Right lobe of liver (tissue), 6 donors: ENCODE data around the gene SRRM4. TPM values are rescaled to one million over a fixed set of nuclear protein-coding genes. Genes with fewer than 3 reads are reported as not detected.

Experiments used
- ATAC-seq, 4 donors: fragments of 200-7000 bp; cut with Tn5 transposase; one replicate each; pipeline ENCODE4 v1.9.1; 2020; ENCODE audit warnings: mild to moderate bottlenecking in 4 of 4, moderate library complexity in 4 of 4
- DNase-seq, 3 donors: peaks; one replicate each; pipeline ENCODE4 v3.0.0-alpha.2; 2020
- H3K27ac ChIP-seq, 3 donors: fragments of 200-600 bp; one replicate each; pipeline ENCODE4 v1.8.0; 2022
- H3K27me3 ChIP-seq, 2 donors: fragments of 200-600 bp; one replicate each; pipeline ENCODE4 v1.8.0; 2022
- H3K36me3 ChIP-seq, 4 donors: fragments of 200-600 bp; sonication (generic) in 1 of 4; one replicate each; pipeline versions ENCODE4 v1.5.1 to v1.8.0; 2017 to 2022; ENCODE audit warnings: control low read depth in 1 of 4
- H3K4me1 ChIP-seq, 4 donors: fragments of 200-600 bp; sonication (generic) in 1 of 4; one replicate each; pipeline versions ENCODE4 v1.5.1 to v1.8.0; 2017 to 2022; ENCODE audit warnings: control low read depth in 1 of 4
- H3K4me3 ChIP-seq, 3 donors: fragments of 200-600 bp; one replicate each; pipeline ENCODE4 v1.8.0; 2022
- H3K9me3 ChIP-seq, 4 donors: fragments of 200-600 bp; sonication (generic) in 1 of 4; one replicate each; pipeline versions ENCODE4 v1.5.1 to v1.8.0; 2017 to 2022; ENCODE audit warnings: control low read depth in 1 of 4
- POLR2A ChIP-seq: fragments of 450-650 bp; IDR thresholded peaks from one replicate; pipeline ENCODE4 v1.6.1; 2017; ENCODE audit warnings: antibody characterized with exemption, mild to moderate bottlenecking
- WGBS: methylation state at CpG from one replicate; pipeline ENCODE4 v1.1.6; 2018; ENCODE audit warnings: low coverage, low lambda C conversion rate; ENCODE audit not compliant: insufficient coverage; ENCODE audit errors: missing lambda C conversion rate; 5-methylcytosine and 5-hydroxymethylcytosine counted together
- intact Hi-C, 2 donors: fragments of 100-400 bp; cut with DNase I; formaldehyde crosslinking; loops; one replicate each; pipeline versions ENCODE4 v1.11.2 to v1.14.1; 2022
- total RNA-seq, 6 experiments: library from RNA; depleted of rRNA in 2 of 6; stranded (reverse); fragments of >200 nt in 2 of 6; fragmentation: NEBNext Ultra II Directional in 3 of 6; extraction: Animal tissue kit (Norgen Biotek cat#: 25700) in 3 of 6; gene quantifications; one replicate each; pipeline versions ENCODE4 v1.1.0 to v1.2.4, GENCODE V29; 2016 to 2023
- TF ChIP-seq, protein P1 (sequence below), 4 donors: fragments of 200-600 bp in 3 of 4; fragments of 450-650 bp in 1 of 4; IDR thresholded peaks; one replicate each; pipeline versions ENCODE4 v1.5.1 to v1.8.0; 2016 to 2022; ENCODE audit warnings: antibody characterized with exemption in 4 of 4, mild to moderate bottlenecking in 2 of 4
- donor health status: DM: no; HTN: yes; CAD: no.
- donor health status: DM: no; HTN: no; CAD: no.
- donor health status: DM: no; HTN: no; CAD: no.
- donor health status: DM: no; HTN: yes; CAD: no.
- donor health status: DM: no; HTN: yes; CAD: no.

SRRM4 gene
- total RNA-seq, 6 experiments from 2014 or later, result not detected

- H3K27me3 ChIP-seq, result no peaks in the 10 kb centered on the region
- no peaks in the 10 kb centered on the region for H3K4me1 ChIP-seq
- TF ChIP-seq POLR2A, result no peak
- TF ChIP-seq, protein P1, sequence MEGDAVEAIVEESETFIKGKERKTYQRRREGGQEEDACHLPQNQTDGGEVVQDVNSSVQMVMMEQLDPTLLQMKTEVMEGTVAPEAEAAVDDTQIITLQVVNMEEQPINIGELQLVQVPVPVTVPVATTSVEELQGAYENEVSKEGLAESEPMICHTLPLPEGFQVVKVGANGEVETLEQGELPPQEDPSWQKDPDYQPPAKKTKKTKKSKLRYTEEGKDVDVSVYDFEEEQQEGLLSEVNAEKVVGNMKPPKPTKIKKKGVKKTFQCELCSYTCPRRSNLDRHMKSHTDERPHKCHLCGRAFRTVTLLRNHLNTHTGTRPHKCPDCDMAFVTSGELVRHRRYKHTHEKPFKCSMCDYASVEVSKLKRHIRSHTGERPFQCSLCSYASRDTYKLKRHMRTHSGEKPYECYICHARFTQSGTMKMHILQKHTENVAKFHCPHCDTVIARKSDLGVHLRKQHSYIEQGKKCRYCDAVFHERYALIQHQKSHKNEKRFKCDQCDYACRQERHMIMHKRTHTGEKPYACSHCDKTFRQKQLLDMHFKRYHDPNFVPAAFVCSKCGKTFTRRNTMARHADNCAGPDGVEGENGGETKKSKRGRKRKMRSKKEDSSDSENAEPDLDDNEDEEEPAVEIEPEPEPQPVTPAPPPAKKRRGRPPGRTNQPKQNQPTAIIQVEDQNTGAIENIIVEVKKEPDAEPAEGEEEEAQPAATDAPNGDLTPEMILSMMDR (IDR thresholded peaks at IDR 0.05), result no peak
- H3K36me3 ChIP-seq, result no peaks in the 10 kb centered on the region
- DNase-seq (no peak), ATAC-seq (no peak)
- no peak overlapping the region for H3K27ac ChIP-seq
- 61% methylated on average over 11 of the region's 13 CpGs for whole genome bisulfite sequencing
- H3K9me3 ChIP-seq, result no peaks in the 10 kb centered on the region
- no peak overlapping the region for H3K4me3 ChIP-seq
- intact Hi-C loops, result no loop called here
These were observed 230.5 kb downstream of the SRRM4 start for GRCh38 chr12:119211884-119212283.

Other genes with a start within 250 kb of the SRRM4 start
- gene HSPB8, start 197.4 kb downstream of the SRRM4 start, total RNA-seq, result 10 to 100 TPM in 2 of 6 experiments, 1 to 10 TPM in 3, under 1 TPM in 1; 0.68 to 15.9 (median 2.5) TPM